GM06990 (cell line): ENCODE results near the gene SERPINF2.

Experiments
- DNase-seq: peaks from one replicate; pipeline ENCODE4 v3.0.0-alpha.2; 2011; ENCODE audit not compliant: insufficient read length; ENCODE audit errors: extremely low read depth
- H3K27me3 ChIP-seq: replicated peaks from 2 replicates; pipeline ENCODE4 v1.6.0; 2011; ENCODE audit warnings: low read length; ENCODE audit not compliant: control insufficient read depth, insufficient read depth
- H3K36me3 ChIP-seq: 2 replicates; pipeline ENCODE4 v1.5.1; 2011; ENCODE audit warnings: low read length; ENCODE audit not compliant: control insufficient read depth, insufficient read depth
- H3K4me3 ChIP-seq: replicated peaks from 2 replicates; pipeline ENCODE4 v1.5.1; 2011; ENCODE audit warnings: low read depth, mild to moderate bottlenecking, control low read depth, low read length
- TF ChIP-seq, protein P1 (sequence below): IDR thresholded peaks from 2 replicates; pipeline ENCODE4 v1.5.1; 2011; ENCODE audit warnings: low read length, control low read depth, mild to moderate bottlenecking, inconsistent platforms; ENCODE audit not compliant: insufficient read depth, poor library complexity, severe bottlenecking

SERPINF2 gene

DNA sequence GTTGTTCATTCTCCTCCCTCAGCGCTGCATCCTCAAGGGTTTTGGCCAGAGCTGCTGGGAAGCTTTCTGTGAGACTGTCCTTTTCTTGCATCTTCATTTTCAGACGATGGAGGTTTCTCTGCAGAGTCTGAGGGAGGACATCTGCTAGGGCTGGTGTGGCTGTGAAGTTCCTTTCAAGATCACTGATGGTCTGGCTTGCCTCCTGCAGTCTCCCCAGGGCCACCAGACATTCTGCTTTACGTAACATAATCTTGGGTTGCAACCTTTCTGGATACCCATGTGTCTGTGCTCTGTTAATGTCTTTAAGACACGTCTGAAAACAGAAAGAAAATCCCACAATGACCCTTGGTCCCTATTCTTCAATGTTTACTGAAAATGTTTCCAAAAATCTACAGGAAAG is 58.0 kb downstream of the SERPINF2 start:
- TF ChIP-seq, protein P1, sequence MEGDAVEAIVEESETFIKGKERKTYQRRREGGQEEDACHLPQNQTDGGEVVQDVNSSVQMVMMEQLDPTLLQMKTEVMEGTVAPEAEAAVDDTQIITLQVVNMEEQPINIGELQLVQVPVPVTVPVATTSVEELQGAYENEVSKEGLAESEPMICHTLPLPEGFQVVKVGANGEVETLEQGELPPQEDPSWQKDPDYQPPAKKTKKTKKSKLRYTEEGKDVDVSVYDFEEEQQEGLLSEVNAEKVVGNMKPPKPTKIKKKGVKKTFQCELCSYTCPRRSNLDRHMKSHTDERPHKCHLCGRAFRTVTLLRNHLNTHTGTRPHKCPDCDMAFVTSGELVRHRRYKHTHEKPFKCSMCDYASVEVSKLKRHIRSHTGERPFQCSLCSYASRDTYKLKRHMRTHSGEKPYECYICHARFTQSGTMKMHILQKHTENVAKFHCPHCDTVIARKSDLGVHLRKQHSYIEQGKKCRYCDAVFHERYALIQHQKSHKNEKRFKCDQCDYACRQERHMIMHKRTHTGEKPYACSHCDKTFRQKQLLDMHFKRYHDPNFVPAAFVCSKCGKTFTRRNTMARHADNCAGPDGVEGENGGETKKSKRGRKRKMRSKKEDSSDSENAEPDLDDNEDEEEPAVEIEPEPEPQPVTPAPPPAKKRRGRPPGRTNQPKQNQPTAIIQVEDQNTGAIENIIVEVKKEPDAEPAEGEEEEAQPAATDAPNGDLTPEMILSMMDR = no peak
- no peaks in the 10 kb centered on the region for H3K27me3 ChIP-seq
- no peak for DNase-seq
- peaks cover 12% of the 10 kb centered on the region for H3K36me3 ChIP-seq
- no peak overlapping the region for H3K4me3 ChIP-seq

DNA sequence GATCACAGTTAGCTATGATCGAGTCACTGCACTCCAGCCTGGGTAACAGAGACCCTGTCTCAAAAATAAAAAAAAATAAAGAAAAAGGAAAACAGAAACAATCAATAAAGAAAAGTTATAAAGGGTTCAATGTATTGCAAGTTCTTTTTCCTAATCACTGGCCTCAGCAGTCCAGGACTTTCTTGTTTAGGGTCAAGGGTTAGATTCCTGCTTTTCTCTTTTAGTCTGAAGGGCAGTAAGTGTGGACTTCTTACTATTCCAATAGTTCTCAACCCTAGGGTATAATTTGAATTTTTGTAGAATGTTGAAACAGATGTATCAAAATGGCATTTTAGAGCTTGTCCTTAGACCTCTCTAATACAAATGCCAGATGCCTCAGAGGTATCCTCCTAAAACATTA is 59.8 kb downstream of the SERPINF2 start:
- peaks cover 12% of the 10 kb centered on the region for H3K36me3 ChIP-seq
- no peaks in the 10 kb centered on the region for H3K27me3 ChIP-seq
- H3K4me3 ChIP-seq = no peak overlapping the region
- TF ChIP-seq, protein P1 = no peak
- no peak for DNase-seq

DNA sequence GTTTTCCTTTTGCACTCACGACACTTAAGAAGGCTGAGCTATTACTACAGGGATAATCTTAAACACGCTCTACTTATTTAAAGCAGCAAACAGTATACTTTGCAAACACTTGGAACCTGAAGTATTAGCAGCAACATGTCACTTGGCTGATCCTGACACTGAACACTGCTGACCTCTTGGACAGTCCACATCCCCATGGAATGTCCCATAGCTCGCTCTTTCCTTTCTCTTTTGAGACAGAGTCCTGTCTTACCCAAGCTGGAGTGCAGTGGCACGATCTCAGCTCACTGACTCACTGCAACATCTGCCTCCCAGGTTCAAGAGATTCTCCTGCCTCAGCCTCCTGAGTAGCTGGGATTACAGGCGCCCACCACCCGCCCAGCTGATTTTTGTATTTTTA is 60.6 kb downstream of the SERPINF2 start:
- Histone ChIP-seq H3K36me3 (peaks cover 12% of the 10 kb centered on the region), H3K4me3 (no peak overlapping the region), H3K27me3 (no peaks in the 10 kb centered on the region)
- TF ChIP-seq, protein P1 = no peak
- no peak for DNase-seq
